ENCODE results near the gene PRXL2B. TPM values are rescaled to one million over a fixed set of nuclear protein-coding genes. Genes with fewer than 3 reads are reported as not detected.

The PRXL2B gene
- total RNA-seq, 4 donors from 2014 or later: 0.52 to 2.7 (median 1.1) TPM

DNA sequence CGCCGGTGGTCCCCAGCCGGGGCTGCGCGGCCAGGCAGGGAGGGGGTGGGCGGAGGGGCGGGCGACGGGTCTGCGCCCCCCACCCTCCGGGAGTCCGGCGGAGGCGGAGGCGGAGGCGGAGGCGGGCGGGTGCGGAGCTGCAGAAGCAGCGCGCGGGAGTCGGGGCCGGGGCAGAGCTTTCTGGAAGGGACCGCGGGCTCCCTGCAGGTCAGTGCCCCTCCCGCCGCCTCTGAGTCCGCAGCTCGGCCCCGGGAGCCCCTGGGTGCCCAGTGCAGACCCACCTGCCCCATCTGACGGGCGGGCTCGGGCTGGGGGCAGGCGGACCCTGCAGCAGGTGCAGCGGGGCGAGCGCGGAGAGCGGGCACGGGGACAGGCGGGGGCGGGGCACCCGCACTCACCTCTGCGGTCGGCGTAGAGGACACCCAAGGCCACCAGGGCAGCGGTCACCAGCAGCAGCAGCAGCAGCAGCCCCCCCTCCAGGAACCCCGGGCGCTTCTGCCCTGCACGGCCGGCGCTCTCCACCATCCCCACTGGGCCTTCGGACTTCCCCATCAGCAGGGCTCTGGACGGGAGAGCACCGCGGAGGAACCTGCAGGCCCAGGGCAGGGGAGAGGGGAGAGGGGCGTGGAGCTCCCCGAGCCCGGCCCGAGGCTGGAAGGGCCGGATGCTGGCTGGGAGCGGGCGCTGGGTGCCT, 42.5 kb downstream of the PRXL2B start:
- intact Hi-C loops (cut with DNase I; ENCODE audit: low total_unique reads): no loop called here
- Histone ChIP-seq H3K27ac (no peak overlapping the region), H3K27me3 (peaks cover 34 to 67% (median 65%) of the 10 kb centered on the region in 3 donors), H3K4me3 (no peak overlapping the region), H3K36me3 (no peaks in the 10 kb centered on the region), H3K4me1 (no peaks in the 10 kb centered on the region), H3K9me3 (no peaks in the 10 kb centered on the region)
- TF ChIP-seq, protein P1, sequence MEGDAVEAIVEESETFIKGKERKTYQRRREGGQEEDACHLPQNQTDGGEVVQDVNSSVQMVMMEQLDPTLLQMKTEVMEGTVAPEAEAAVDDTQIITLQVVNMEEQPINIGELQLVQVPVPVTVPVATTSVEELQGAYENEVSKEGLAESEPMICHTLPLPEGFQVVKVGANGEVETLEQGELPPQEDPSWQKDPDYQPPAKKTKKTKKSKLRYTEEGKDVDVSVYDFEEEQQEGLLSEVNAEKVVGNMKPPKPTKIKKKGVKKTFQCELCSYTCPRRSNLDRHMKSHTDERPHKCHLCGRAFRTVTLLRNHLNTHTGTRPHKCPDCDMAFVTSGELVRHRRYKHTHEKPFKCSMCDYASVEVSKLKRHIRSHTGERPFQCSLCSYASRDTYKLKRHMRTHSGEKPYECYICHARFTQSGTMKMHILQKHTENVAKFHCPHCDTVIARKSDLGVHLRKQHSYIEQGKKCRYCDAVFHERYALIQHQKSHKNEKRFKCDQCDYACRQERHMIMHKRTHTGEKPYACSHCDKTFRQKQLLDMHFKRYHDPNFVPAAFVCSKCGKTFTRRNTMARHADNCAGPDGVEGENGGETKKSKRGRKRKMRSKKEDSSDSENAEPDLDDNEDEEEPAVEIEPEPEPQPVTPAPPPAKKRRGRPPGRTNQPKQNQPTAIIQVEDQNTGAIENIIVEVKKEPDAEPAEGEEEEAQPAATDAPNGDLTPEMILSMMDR (IDR thresholded peaks at IDR 0.05 in 4 of 5, conservative IDR thresholded peaks at IDR 0.05 in 1 of 5): no peak
- no peak for TF ChIP-seq POLR2A (IDR thresholded peaks at IDR 0.05)
- ATAC-seq: no peak
- in situ Hi-C loops (cut with MboI; ENCODE audit: low sequenced_read_pairs in 4 of 4): no loop called here
- no peak for DNase-seq

DNA sequence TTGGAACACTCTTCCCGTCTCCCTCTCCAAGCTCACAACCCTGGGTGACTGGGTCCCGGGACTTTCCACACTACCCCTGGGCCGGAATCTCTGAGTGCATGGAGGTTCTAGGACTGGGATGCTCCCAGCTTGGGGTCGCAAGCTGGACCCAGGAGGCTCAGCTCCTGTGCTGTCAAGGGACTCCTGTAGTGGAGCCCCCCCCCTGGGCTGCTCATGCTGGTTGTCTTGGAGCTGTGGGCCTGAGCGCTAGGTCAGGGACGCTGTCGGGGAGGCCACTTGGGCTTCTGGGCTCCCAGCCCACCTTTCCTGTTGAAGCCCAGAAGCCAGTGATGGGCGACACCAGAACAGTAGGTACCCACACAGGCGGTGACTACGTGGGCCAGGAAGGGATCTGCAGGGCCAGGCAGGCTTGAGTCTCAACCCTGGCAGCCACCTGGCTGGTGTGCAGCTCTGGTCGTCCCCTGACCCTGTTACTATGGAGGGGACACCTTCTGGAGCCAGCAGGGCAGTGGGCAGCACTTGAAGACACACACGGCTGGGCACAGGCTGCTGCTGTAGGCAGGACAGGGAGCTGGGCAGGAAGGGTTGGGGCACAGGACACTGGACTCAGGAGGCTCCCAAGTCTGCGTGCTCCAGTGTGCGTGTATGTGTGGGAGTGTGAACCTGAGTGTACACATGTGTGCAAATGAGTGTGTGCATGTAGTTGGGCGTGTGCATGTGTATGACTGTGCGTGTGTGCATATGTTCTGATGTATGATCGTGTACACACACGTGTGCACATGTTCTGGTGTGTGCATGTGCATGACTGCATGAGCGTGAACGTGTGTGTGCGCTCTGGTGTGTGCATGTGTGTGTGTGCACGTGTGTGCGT, 43.3 kb downstream of the PRXL2B start:
- intact Hi-C loops (cut with DNase I; ENCODE audit: low total_unique reads) (no loop called here), in situ Hi-C loops (cut with MboI; ENCODE audit: low sequenced_read_pairs in 4 of 4) (no loop called here)
- no peak overlapping the region for H3K27ac ChIP-seq
- TF ChIP-seq POLR2A (IDR thresholded peaks at IDR 0.05): no peak
- TF ChIP-seq, protein P1 (IDR thresholded peaks at IDR 0.05 in 4 of 5, conservative IDR thresholded peaks at IDR 0.05 in 1 of 5): no peak
- peaks cover 38 to 67% (median 66%) of the 10 kb centered on the region in 3 donors for H3K27me3 ChIP-seq
- DNase-seq (no peak), ATAC-seq (no peak)
- H3K9me3 ChIP-seq: no peaks in the 10 kb centered on the region
- H3K4me1 ChIP-seq: no peaks in the 10 kb centered on the region
- no peak overlapping the region for H3K4me3 ChIP-seq
- no peaks in the 10 kb centered on the region for H3K36me3 ChIP-seq

DNA sequence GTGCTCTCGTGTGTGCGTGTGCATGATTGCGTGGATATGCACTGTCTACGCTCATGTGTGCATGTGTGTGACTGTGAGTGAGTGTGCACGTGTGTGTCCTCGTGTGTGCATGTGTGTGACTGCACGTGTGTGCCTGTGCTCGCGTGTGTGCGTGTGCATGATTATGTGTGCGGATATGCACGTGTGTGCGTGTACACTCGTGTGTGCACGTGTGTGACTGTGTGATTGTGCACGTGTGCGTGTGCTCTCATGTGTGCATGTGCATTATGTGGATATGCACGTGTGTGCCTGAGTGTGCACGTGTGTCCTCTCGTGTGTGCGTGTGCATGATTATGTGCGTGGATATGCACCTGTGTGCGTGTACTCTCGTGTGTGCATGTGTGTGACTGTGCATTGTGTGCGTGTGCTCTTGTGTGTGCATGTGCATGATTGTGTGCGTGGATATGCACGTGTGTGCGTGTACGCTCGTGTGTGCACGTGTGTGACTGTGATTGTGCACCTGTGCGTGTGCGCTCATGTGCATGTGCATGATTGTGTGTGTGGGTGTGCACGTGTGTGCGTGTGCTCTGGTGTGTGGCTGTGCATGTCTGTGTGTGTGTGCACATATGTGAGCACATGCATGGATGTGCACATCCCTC, 44.0 kb downstream of the PRXL2B start:
- no peak for ATAC-seq
- intact Hi-C loops (cut with DNase I; ENCODE audit: low total_unique reads) (no loop called here), in situ Hi-C loops (cut with MboI; ENCODE audit: low sequenced_read_pairs in 4 of 4) (no loop called here)
- TF ChIP-seq POLR2A (IDR thresholded peaks at IDR 0.05): no peak
- H3K4me1 ChIP-seq: no peaks in the 10 kb centered on the region
- peaks cover 43 to 73% (median 71%) of the 10 kb centered on the region in 3 donors for H3K27me3 ChIP-seq
- no peak for DNase-seq
- H3K4me3 ChIP-seq: no peak overlapping the region
- H3K27ac ChIP-seq: no peak overlapping the region
- no peaks in the 10 kb centered on the region for H3K9me3 ChIP-seq
- H3K36me3 ChIP-seq: no peaks in the 10 kb centered on the region

DNA sequence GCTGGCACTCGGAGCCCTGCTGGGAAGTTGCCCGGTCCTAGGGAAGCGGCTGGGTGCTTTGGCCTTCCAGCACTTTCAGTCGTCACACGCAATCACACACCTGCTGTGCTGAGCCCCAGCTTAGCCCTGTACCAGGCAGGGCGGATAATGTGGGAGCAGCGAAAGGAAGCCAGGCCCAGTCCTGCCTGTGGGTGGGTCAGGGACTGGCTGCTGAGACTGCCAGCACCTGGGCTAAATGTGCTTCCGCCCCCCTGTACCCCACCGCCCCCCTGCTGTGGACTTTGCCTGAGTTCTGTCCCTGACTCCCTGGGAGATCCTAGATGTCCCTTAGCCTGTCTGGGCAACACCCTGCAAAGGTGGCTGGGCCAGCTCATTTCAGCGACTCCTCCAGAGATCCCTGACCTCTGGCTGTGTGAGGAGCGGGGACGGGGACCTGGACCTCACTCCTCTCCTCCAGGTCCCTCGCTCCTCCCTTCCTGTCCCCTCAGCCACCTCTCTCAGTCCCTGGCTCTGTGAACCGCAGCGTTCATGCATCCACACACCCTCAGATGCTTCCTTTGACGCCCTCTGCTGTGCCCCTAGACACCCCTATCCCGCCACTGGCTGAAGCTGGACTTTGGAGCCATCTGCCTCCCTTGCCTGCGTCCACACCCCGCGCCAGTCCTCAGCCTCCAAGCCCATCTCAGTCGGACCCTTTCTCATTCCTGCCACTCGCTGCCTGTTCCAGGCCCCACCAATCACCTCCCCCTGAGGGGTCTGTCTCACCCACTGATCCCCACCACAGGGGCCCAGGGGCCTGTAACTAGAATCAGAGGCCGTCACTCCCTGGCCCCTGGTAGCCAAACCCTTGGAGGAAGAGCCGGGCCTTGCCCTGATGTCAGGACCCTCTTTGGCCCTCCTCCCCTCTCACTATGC, 44.8 kb downstream of the PRXL2B start:
- in situ Hi-C loops (cut with MboI; ENCODE audit: low sequenced_read_pairs in 4 of 4): no loop called here
- Histone ChIP-seq H3K9me3 (no peaks in the 10 kb centered on the region), H3K27me3 (peaks cover 42 to 76% (median 74%) of the 10 kb centered on the region in 3 donors), H3K27ac (no peak overlapping the region), H3K4me1 (no peaks in the 10 kb centered on the region), H3K36me3 (no peaks in the 10 kb centered on the region), H3K4me3 (no peak overlapping the region)
- no peak for DNase-seq
- no peak for TF ChIP-seq POLR2A (IDR thresholded peaks at IDR 0.05)
- TF ChIP-seq, protein P1 (IDR thresholded peaks at IDR 0.05 in 4 of 5, conservative IDR thresholded peaks at IDR 0.05 in 1 of 5): no peak
- ATAC-seq: no peak
- intact Hi-C loops (cut with DNase I; ENCODE audit: low total_unique reads): no loop called here

Data from gastrocnemius medialis (tissue), 4 donors.